GM12878 (cell line): ENCODE results near the gene CREB3L4. TPM values are rescaled to one million over a fixed set of nuclear protein-coding genes. Genes with fewer than 3 reads are reported as not detected.

Experiments
- ATAC-seq: fragments of 200-7000 bp; cut with Tn5 transposase; 3 replicates; pipeline ENCODE4 v1.9.1; 2020; ENCODE audit warnings: mild to moderate bottlenecking, moderate library complexity
- BruUV-seq: library from RNA; stranded (reverse); fragments of 400-500 nt; replicated peaks from 2 replicates; lab custom pipeline; 2021; lab: Mats Ljungman, UMichigan
- CTCF ChIA-PET: fragments of 300-600 bp; sonication (Branson Sonifier 250); formaldehyde crosslinking; extraction: SDS; loops from one replicate; lab custom pipeline; 2021; ENCODE audit warnings: inconsistent platforms; lab: Yijun Ruan, JAX
- POLR2A ChIA-PET: fragments of 350-600 bp; formaldehyde crosslinking; extraction: SDS; loops from one replicate; lab custom pipeline; 2021; ENCODE audit warnings: inconsistent platforms; lab: Charles Lee
- RAD21 ChIA-PET: fragments of 300-600 bp; sonication (Branson Sonifier 250); formaldehyde crosslinking; loops from one replicate; lab custom pipeline; 2023; ENCODE audit warnings: antibody characterized with exemption; ENCODE audit not compliant: unreplicated experiment; lab: Charles Lee
- SMC1A ChIA-PET: fragments of 300-600 bp; sonication (Branson Sonifier 250); formaldehyde crosslinking; loops from one replicate; lab custom pipeline; 2023; ENCODE audit not compliant: unreplicated experiment, uncharacterized antibody; lab: Charles Lee
- DNase-seq: peaks from one replicate; pipeline ENCODE4 v3.0.0-alpha.2; 2011; ENCODE audit warnings: low read depth, low spot score
- FAIRE-seq: peaks from 3 replicates; lab custom pipeline; 2011; peaks lifted over from hg19 to GRCh38; lab: Jason Lieb, UNC
- H2AFZ ChIP-seq: 2 replicates; pipeline ENCODE4 v1.6.0; 2011; ENCODE audit warnings: low read depth, low read length, control low read depth; ENCODE audit not compliant: control insufficient read depth
- H3K27ac ChIP-seq: 2 replicates; pipeline ENCODE4 v1.5.1; 2011; ENCODE audit warnings: control low read depth; ENCODE audit not compliant: control insufficient read depth, insufficient read depth
- H3K27me3 ChIP-seq, 2 experiments: replicated peaks in 1 of 2; 2 replicates each; pipeline versions ENCODE4 v1.6.0 to v1.6.1; 2011; ENCODE audit warnings: low read length in 1 of 2; ENCODE audit not compliant: control insufficient read depth in 2 of 2, insufficient read depth in 2 of 2
- H3K36me3 ChIP-seq, 2 experiments: 2 replicates each; pipeline ENCODE4 v1.5.1; 2011; ENCODE audit warnings: low read length in 1 of 2; ENCODE audit not compliant: control insufficient read depth in 2 of 2, insufficient read depth in 2 of 2
- H3K4me1 ChIP-seq: 2 replicates; pipeline ENCODE4 v1.6.1; 2011; ENCODE audit warnings: mild to moderate bottlenecking, low read length, moderate library complexity, mixed read lengths; ENCODE audit not compliant: control insufficient read depth, insufficient read depth
- H3K4me2 ChIP-seq: 2 replicates; pipeline ENCODE4 v1.6.0; 2011; ENCODE audit warnings: control low read depth; ENCODE audit not compliant: control insufficient read depth, insufficient read depth
- H3K4me3 ChIP-seq: fragments of 200-600 bp; sonication (generic); 2 replicates; pipeline ENCODE4 v1.5.1; 2016
- H3K79me2 ChIP-seq: 2 replicates; pipeline ENCODE4 v1.6.0; 2011; ENCODE audit warnings: low read length; ENCODE audit not compliant: control insufficient read depth, insufficient read depth
- H3K9ac ChIP-seq: 2 replicates; pipeline ENCODE4 v1.8.0; 2011; ENCODE audit warnings: low read length, control low read depth, mixed read lengths; ENCODE audit not compliant: control insufficient read depth, insufficient read depth
- H3K9me3 ChIP-seq: replicated peaks from 3 replicates; pipeline ENCODE4 v1.5.1; 2011; ENCODE audit warnings: mild to moderate bottlenecking, low read length; ENCODE audit not compliant: control insufficient read depth, insufficient read depth
- H4K20me1 ChIP-seq: 2 replicates; pipeline ENCODE4 v1.6.0; 2011; ENCODE audit not compliant: control insufficient read depth, insufficient read depth
- HDAC6 ChIP-seq: fragments of 200-600 bp; sonication (generic); IDR thresholded peaks from one replicate; pipeline ENCODE4 v1.8.0; 2017; ENCODE audit warnings: antibody characterized with exemption; ENCODE audit not compliant: unreplicated experiment
- KDM1A ChIP-seq: fragments of 200-600 bp; sonication (generic); IDR thresholded peaks from 2 replicates; pipeline ENCODE4 v1.6.1; 2016; ENCODE audit warnings: borderline replicate concordance
- POU2F2 ChIP-seq: IDR thresholded peaks from 3 replicates; pipeline ENCODE4 v1.6.1; 2011; ENCODE audit warnings: low read depth, mild to moderate bottlenecking, low read length, borderline replicate concordance
- TAF1 ChIP-seq: IDR thresholded peaks from 2 replicates; pipeline ENCODE4 v1.6.1; 2011; ENCODE audit warnings: mild to moderate bottlenecking, low read depth, low read length, borderline replicate concordance
- TBL1XR1 ChIP-seq: IDR thresholded peaks from 2 replicates; pipeline ENCODE4 v1.6.1; 2012; ENCODE audit warnings: low read depth, low read length, improper control_type of control experiment
- YY1 ChIP-seq: IDR thresholded peaks from 2 replicates; pipeline ENCODE4 v1.6.1; 2011; ENCODE audit warnings: low read depth, mild to moderate bottlenecking, low read length
- ZNF207 ChIP-seq: fragments of 450-650 bp; IDR thresholded peaks from 2 replicates; pipeline ENCODE4 v1.6.1; 2014; ENCODE audit warnings: antibody characterized with exemption, mild to moderate bottlenecking, borderline replicate concordance
- WGBS: methylation state at CpG from one replicate; pipeline ENCODE4 v1.1.6; 2016; ENCODE audit warnings: low lambda C conversion rate; ENCODE audit not compliant: insufficient replicate concordance, insufficient coverage; ENCODE audit errors: missing lambda C conversion rate; 5-methylcytosine and 5-hydroxymethylcytosine counted together
- in situ Hi-C: fragments of 300-500 bp; cut with MboI; formaldehyde crosslinking; loops from 9 replicates; pipeline ENCODE4 v1.14.3; 2018; ENCODE audit warnings: mixed read lengths
- intact Hi-C: fragments of 100-400 bp; cut with micrococcal nuclease; formaldehyde crosslinking; loops from one replicate; pipeline ENCODE4 v1.14.2; 2022; ENCODE audit not compliant: unreplicated experiment
- polyA plus RNA-seq, 11 experiments: library from polyadenylated mRNA; depleted of rRNA in 4 of 11; unstranded in 6 of 11; stranded (reverse) in 5 of 11; fragments of >200 nt; fragmentation: Nextera tagmentation in 4 of 11; fragmentation: Illumina TruSeq in 1 of 11; extraction: Ambion mirVana in 4 of 11; extraction: Trizol in 1 of 11; gene quantifications; 1 replicate in 1 of 11; 2 replicates in 10 of 11; pipeline versions ENCODE4 v1.2.1 to v1.2.3, GENCODE V29; 2011 to 2016; ENCODE audit warnings: inconsistent platforms in 2 of 11, missing spikeins in 2 of 11, low read depth in 1 of 11
- total RNA-seq, 4 experiments: library from RNA; depleted of rRNA in 3 of 4; stranded (reverse); fragments of >200 nt in 3 of 4; fragmentation: Illumina TruSeq in 1 of 4; extraction: Trizol in 1 of 4; gene quantifications; 2 replicates each; pipeline versions ENCODE4 v1.2.1 to v1.2.3, GENCODE V29; 2013 to 2021
- TF ChIP-seq, protein P1 (sequence below): fragments of 450-650 bp; IDR thresholded peaks from 2 replicates; pipeline ENCODE4 v1.6.1; 2016; ENCODE audit warnings: mild to moderate bottlenecking
- TF ChIP-seq, protein P2 (sequence below): IDR thresholded peaks from 2 replicates; pipeline ENCODE4 v1.6.1; 2012; ENCODE audit warnings: low read depth, low read length, improper control_type of control experiment
- TF ChIP-seq, protein P3 (sequence below): IDR thresholded peaks from 2 replicates; pipeline ENCODE4 v1.6.1; 2011; ENCODE audit warnings: borderline replicate concordance, low read depth, mild to moderate bottlenecking, moderate library complexity, low read length; ENCODE audit not compliant: insufficient read depth, poor library complexity, severe bottlenecking
- TF ChIP-seq, protein P4 (sequence below): IDR thresholded peaks from 2 replicates; pipeline ENCODE4 v1.6.1; 2012; ENCODE audit warnings: mild to moderate bottlenecking, low read depth, low read length

CREB3L4 gene
- total and polyA plus RNA-seq, 10 of the 15 experiments (the other 5 are each of a cell fraction or from before 2014, with no cell fraction given) = 9.7 to 14.0 (median 12.1) TPM

DNA sequence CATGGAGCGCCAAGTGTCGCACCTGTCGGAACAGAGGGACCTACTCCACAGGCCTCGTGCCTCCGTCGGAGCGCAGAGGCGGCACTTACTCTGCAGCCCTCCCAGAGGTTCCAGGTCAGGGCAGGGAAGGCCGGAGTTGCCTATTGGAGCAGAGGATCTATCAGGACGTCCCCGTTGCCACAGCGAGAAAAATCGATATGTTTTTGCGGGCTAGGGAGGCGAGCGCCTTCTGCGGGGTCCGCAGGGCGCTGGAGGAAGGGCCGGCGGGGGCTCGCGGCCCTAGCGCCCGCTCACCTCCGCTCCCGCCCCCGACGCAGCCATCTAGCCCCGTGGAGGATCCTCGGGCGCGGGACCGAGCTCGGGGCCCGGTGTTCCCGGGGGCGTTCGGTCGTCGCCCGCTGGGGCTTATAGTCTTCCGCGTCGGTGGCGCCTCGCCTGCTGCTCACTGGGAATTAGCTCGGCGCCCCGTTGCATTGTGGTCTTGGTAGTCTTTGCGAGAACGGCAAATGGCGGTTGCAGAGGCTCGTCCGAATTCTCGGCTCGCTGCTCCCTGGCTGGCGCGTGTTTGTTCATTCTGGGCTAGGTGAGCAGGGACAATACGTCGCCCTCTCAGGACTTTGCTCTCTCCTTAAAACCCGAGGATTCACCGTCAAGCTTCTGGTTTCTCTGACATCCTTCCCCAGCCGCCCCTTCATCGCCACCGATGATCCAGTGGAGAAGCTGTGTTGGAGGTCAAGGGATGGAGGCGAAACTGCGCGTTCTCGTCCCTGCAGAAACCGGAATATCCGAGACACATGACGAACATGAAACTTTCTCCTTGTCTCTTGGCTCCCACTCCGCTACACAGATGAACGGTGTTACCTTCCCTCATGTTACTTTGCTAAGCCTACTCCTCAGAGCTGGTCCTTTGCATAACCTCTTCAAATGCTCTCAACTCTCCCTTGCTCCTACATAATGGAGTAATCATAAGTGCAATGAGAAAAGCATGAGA, 9.8 kb downstream of the CREB3L4 start, which contains the start of gene JTB (continued):
- TF ChIP-seq, protein P1, sequence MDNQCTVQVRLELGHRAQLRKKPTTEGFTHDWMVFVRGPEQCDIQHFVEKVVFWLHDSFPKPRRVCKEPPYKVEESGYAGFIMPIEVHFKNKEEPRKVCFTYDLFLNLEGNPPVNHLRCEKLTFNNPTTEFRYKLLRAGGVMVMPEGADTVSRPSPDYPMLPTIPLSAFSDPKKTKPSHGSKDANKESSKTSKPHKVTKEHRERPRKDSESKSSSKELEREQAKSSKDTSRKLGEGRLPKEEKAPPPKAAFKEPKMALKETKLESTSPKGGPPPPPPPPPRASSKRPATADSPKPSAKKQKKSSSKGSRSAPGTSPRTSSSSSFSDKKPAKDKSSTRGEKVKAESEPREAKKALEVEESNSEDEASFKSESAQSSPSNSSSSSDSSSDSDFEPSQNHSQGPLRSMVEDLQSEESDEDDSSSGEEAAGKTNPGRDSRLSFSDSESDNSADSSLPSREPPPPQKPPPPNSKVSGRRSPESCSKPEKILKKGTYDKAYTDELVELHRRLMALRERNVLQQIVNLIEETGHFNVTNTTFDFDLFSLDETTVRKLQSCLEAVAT = 0 out of 2 replicates have a peak, but pooled peaks have one; percentile 3
- TF ChIP-seq HDAC6 (peak; percentile 30), POU2F2 (peak; percentile 81; the same call in 2 of the 3 replicates), YY1 (peak; percentile 97)
- TF ChIP-seq, protein P2, sequence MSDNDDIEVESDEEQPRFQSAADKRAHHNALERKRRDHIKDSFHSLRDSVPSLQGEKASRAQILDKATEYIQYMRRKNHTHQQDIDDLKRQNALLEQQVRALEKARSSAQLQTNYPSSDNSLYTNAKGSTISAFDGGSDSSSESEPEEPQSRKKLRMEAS = peak; percentile 31; the same call in 1 of the 2 replicates
- TF ChIP-seq, all 136 proteins: peak for 36

DNA sequence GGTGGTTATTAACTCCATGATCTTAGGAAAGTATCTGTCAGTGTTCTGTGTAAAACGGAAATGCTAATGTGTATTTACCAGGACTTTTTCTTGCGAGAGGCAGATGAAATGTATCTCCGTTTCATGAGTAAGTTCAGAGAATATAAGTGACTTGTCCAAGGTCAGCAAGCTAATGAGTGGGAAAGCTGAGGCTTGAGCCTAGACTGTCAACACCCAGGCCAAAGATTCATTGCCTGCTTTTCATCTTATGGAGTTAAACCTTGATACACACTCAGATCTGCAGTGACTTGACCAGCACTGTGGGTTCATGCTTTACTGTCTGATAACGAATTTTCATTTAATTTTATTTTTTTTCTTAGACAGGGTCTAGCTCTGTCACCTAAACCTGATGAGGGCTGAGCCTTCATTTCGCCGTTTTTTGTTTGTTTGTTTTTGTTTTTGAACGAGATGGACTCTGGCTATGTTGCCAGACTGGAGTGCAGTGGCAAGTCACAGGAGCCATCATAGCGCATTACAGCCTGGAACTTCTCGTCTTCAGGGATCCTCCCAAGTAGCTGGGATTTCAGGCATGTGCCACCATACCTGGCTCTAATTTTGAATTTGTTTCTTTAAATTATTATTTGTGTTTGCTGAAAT, 10.7 kb downstream of the CREB3L4 start:
- Histone ChIP-seq H3K27ac (peak overlapping the region; percentile 86), H3K4me1 (peaks cover 4% of the 10 kb centered on the region; the same call in 1 of the 2 replicates), H4K20me1 (no peaks in the 10 kb centered on the region), H3K27me3 (no peaks in the 10 kb centered on the region)
- FAIRE-seq (peak; percentile 23), ATAC-seq (0 out of 3 replicates have a peak, but pooled peaks have one; percentile 2), DNase-seq (no peak)
- intact Hi-C loops = no loop called here
- ChIA-PET CTCF (interaction anchor here (0.8 to 6.6 kb wide), 17 partner anchors 9 to 468 kb away, joined by 3 to 62 read pairs (median 6); partner anchors contain the start of genes CREB3L4, DENND4B, ILF2 and RAB13), POLR2A (interaction anchor here (0.5 to 5.3 kb wide), 15 partner anchors 8 to 181 kb away, joined by 3 to 132 read pairs (median 6); partner anchors contain the start of genes CREB3L4, CRTC2, DENND4B and GATAD2B), SMC1A (interaction anchor here (0.6 to 5.0 kb wide), 21 partner anchors 8 to 406 kb away, joined by 3 to 82 read pairs (median 4); partner anchors contain the start of genes CREB3L4, DENND4B, GATAD2B and RAB13)
- 55% methylated on average over 9 of the region's 9 CpGs for WGBS
- TF ChIP-seq TAF1 (no peak), ZNF207 (no peak), KDM1A (no peak), TBL1XR1 (no peak)
- TF ChIP-seq, protein P3, sequence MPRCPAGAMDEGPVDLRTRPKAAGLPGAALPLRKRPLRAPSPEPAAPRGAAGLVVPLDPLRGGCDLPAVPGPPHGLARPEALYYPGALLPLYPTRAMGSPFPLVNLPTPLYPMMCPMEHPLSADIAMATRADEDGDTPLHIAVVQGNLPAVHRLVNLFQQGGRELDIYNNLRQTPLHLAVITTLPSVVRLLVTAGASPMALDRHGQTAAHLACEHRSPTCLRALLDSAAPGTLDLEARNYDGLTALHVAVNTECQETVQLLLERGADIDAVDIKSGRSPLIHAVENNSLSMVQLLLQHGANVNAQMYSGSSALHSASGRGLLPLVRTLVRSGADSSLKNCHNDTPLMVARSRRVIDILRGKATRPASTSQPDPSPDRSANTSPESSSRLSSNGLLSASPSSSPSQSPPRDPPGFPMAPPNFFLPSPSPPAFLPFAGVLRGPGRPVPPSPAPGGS = no peak
- TF ChIP-seq, protein P4, sequence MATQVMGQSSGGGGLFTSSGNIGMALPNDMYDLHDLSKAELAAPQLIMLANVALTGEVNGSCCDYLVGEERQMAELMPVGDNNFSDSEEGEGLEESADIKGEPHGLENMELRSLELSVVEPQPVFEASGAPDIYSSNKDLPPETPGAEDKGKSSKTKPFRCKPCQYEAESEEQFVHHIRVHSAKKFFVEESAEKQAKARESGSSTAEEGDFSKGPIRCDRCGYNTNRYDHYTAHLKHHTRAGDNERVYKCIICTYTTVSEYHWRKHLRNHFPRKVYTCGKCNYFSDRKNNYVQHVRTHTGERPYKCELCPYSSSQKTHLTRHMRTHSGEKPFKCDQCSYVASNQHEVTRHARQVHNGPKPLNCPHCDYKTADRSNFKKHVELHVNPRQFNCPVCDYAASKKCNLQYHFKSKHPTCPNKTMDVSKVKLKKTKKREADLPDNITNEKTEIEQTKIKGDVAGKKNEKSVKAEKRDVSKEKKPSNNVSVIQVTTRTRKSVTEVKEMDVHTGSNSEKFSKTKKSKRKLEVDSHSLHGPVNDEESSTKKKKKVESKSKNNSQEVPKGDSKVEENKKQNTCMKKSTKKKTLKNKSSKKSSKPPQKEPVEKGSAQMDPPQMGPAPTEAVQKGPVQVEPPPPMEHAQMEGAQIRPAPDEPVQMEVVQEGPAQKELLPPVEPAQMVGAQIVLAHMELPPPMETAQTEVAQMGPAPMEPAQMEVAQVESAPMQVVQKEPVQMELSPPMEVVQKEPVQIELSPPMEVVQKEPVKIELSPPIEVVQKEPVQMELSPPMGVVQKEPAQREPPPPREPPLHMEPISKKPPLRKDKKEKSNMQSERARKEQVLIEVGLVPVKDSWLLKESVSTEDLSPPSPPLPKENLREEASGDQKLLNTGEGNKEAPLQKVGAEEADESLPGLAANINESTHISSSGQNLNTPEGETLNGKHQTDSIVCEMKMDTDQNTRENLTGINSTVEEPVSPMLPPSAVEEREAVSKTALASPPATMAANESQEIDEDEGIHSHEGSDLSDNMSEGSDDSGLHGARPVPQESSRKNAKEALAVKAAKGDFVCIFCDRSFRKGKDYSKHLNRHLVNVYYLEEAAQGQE = no peak
- TF ChIP-seq, all 136 proteins: peak for 0
- peak overlapping the region; percentile 88 for H3K9ac ChIP-seq
- no TSS peak for BruUV-seq
- peak overlapping the region; percentile 78 for H2AFZ ChIP-seq
- no peaks in the 10 kb centered on the region for H3K9me3 ChIP-seq
- H3K79me2 ChIP-seq = peaks cover 22% of the 10 kb centered on the region
- peak overlapping the region; percentile 69 for H3K4me2 ChIP-seq
- RAD21 ChIA-PET = interaction anchor here (1.1 to 4.0 kb wide), 12 partner anchors 10 to 307 kb away, joined by 3 to 42 read pairs (median 8); partner anchors contain the start of genes CREB3L4, DENND4B, GATAD2B and ILF2
- peak overlapping the region; percentile 87 for H3K4me3 ChIP-seq
- peaks cover 8 to 12% of the 10 kb centered on the region in 2 experiments for H3K36me3 ChIP-seq
- in situ Hi-C loops = no loop called here
